NCI-H1048 (cell line): ENCODE results near the gene MTFP1.
"Not testable (repeated sequence)": the region's sequence is repeated elsewhere in the genome, so short reads cannot be mapped to it uniquely, and the experiment has no call there.

ENCODE experiments used
- DNase-seq: peaks from one replicate; lab custom pipeline; 2025; lab: John Stamatoyannopoulos, UW

MTFP1 gene

DNA sequence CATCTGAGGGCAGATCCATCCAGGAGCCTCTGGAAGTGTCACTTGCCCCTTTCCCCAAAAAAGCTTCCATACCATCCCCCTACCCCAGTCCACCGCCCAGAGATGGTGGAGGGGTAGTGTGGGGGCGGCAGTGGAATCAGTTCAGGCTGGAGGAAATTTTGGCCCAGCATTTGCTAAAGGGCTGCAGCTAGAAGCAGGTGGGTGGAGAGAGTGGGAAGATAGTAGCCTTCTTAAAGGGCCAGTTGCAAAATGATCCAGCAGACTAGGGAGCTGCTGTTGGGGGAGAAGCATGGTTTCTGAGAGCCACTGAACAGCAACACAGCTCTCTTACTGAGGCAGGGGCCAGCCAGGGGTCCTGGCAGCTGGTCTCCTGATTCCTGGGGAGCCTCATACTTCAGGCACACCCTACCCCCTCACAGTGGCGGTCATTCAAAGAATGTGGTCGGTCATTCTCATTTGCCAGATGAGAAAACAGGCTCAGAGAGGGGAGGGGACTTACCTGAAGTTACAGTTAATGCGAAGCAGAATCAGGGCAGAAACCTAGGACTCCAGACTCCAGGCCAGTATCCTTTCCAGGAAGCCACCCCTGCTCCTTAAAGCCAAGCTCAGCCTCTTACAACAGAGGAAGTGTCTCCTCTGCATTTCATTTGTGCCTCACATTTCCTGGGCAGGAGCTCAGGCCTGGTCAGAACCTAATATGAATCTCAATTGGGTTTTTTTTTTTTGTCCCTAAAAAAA, 23.4 kb upstream of the MTFP1 start:
- DNase-seq: no peak

GRCh38 chr22:30402766-30403104, 22.8 kb upstream of the MTFP1 start:
- not testable (repeated sequence) for DNase-seq

GRCh38 chr22:30404307-30404706, 21.3 kb upstream of the MTFP1 start:
- no peak for DNase-seq

- DNase-seq: no peak
Measured at GRCh38 chr22:30405731-30406130, 19.8 kb upstream of the MTFP1 start.

- no peak for DNase-seq
Measured at GRCh38 chr22:30406400-30406799, 19.2 kb upstream of the MTFP1 start.

GRCh38 chr22:30408388-30409102, 17.0 kb upstream of the MTFP1 start:
- no peak for DNase-seq

DNA sequence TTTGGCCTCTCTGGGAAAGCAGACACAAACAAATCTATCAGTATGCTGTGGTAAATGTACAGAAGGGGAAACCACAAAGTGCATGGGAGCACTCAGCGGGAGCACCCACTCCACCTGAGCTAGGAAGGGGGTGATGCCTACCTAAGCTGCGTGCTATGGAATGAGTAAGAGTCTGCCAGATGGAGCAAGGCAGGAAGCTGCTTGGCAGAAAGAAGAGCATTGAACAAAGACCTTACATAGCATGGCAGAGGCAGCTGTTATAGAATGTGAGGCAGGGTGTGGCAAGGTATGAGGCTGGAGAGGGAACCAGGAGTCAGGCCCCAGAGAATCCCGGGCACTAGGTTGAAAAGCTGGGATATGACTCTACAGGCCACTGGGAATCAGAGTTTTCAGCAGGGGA, 13.8 kb upstream of the MTFP1 start:
- DNase-seq: no peak

- no peak for DNase-seq
Measured at GRCh38 chr22:30413001-30413400, 12.6 kb upstream of the MTFP1 start.

GRCh38 chr22:30413745-30414524, 11.6 kb upstream of the MTFP1 start:
- DNase-seq: no peak

- no peak for DNase-seq
Measured at GRCh38 chr22:30414525-30415047, 11.0 kb upstream of the MTFP1 start.

GRCh38 chr22:30416403-30416802, 9.2 kb upstream of the MTFP1 start:
- DNase-seq: no peak

DNA sequence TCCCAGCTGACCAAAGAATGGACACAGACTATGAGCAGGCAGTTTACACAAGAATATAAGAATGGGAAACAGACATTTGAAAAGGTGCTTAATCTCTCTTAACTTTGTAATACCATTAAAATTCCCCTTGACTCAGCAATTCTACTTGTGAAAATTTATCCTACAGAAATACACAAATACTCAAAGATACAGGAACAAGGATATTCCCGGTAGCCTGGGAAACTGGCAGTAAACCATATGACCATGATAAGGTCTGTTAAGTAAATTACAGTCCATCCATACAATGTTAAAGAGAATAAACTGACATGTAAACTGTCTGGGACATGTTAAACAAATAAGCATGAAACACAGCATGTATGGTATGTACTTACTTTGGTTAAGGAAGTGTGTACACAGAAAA, 8.7 kb upstream of the MTFP1 start:
- no peak for DNase-seq

DNA sequence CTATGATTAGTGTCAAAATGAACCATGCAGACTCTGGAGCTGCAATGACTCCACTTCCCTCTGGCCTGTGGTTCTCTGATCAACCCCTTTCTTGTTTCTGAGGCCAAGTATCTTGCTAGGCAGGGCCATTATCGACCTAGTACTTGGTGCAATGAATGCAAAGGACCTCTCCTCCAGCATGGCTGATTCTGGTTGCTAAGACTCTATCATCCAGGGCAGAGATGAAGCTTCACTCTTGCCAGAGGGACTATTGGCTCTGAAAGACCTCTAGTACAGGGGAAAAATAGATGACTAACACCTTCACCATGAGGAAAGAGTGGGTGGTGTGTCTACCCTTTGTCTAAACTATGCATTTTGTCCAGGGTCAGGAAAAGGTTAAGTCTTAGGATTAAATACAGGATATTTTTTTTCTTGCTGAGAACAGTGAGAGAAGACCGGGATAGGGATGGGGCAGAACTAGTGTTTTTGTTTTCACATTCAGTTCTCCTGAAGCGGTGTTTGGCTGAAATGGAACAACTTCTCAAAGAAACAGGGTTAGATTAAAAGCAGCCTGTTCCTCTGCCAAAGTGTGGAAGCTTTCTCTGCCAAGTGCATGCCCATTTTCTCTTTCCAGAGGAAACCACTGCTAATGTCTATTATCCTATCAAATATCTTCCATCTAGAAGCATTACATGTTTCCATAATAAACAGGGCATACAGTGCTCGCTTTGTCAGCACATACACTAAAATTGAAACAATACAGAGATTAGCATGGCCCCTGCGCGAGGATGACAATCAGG, 5.0 kb upstream of the MTFP1 start:
- no peak for DNase-seq

GRCh38 chr22:30421695-30422480, 3.7 kb upstream of the MTFP1 start:
- no peak for DNase-seq

DNA sequence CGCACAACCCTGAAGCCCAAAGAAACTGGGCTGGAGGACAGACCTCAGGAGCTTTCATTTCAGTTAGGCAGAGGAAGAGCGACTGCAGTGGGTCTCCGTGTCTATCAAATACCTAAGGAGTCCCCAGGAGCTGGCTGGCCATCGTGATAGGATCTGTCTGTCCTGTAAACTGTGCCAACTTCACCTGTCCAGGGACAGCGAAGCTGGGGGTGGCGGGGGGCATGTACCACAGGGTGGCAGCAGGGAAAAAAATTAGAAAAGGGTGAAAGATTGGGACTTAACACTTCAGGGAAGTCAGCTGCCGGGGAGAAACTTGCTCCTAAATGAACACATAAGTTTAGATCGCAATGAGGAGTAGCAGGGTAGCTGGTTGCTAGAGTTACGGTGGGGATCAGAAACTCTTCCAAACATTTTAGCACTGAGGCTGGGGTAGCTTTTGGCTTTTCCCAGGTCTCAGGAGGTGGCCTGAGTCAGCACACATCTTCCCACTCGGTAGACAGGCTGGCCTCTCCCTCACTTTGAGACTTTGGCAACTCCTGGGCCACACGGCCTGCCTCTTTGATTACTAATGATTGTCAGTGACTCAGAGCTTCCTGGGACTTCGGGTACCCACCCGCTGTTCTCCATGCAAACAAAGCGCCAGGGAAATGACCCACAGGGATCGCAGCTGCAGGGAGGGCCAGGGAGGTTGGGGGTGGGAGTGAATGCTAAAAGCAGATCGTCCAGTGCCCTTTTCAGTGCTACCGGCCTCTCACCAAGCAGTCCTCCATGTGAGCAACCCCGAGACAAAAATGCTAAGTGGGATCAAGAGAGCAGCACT, 2.9 kb upstream of the MTFP1 start:
- DNase-seq: no peak

- DNase-seq: no peak
Measured at GRCh38 chr22:30423301-30423958, 2.1 kb upstream of the MTFP1 start.

DNA sequence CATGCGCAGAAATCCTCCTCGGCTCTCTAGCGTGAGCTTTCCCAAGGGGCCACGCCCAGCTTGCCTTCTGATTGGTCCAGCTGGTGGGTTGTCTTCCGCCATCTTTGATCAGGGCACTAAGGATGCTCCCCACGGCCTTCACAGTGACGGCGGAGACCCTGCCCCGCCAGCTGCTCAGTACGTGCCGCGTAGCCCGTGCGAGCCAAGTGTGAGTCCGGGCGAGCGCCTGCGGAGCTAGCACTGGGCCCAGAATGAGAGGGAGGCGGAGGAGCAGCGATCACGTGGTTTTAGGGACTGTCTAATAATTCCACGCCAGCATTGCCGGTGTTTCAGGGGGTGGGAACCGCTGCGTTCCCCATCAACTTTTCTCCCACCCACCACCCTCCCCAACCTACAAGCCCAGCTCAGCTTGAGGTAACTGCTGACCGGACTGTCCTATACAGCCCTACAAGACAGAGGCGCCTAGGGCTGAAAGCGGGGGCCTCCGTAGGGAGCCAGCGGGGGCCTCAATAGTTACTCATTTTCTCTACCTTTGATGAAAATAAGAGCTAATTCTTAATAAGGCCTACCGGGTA, 1.5 kb upstream of the MTFP1 start:
- peak; percentile 98 for DNase-seq

- no peak for DNase-seq
Measured at GRCh38 chr22:30424534-30425326, 838 bp upstream of the MTFP1 start.

- DNase-seq: no peak
Measured at GRCh38 chr22:30425327-30425615, 297 bp upstream of the MTFP1 start.
